ENCODE measurements around the gene ITCH. TPM values are rescaled to one million over a fixed set of nuclear protein-coding genes. Genes with fewer than 3 reads are reported as not detected.
A peak's percentile ranks its signal among the peaks of the same experiment; 100 is the strongest.
"Not testable (repeated sequence)": the region's sequence is repeated elsewhere in the genome, so short reads cannot be mapped to it uniquely, and the experiment has no call there.

Gene ITCH
- total RNA-seq, 4 donors from 2014 or later = 35.2 to 82.8 (median 65.3) TPM

GRCh38 chr20:34389206-34389953 is 26.3 kb downstream of the ITCH start:
- H3K4me3 ChIP-seq = no peak overlapping the region
- peaks cover 0 to 3% (median 1%) of the 10 kb centered on the region in 4 donors for H3K36me3 ChIP-seq
- H3K9me3 ChIP-seq = no peaks in the 10 kb centered on the region
- intact Hi-C loops (cut with DNase I; ENCODE audit: low total_unique reads) (no loop called here), in situ Hi-C loops (cut with MboI; ENCODE audit: low pct_ligation_motif_present in 1 of 4, low pct_unique_long_range_greater_than_20kb in 1 of 4, low sequenced_read_pairs in 3 of 4) (no loop called here)
- no peaks in the 10 kb centered on the region for H3K27me3 ChIP-seq
- no peak overlapping the region for H3K27ac ChIP-seq
- TF ChIP-seq POLR2A (IDR thresholded peaks at IDR 0.05) (no peak), CTCF (IDR thresholded peaks at IDR 0.05) (no peak), EP300 (IDR thresholded peaks at IDR 0.05; ENCODE audit: low read depth) (no peak), POLR2AphosphoS5 (IDR thresholded peaks at IDR 0.05) (no peak)
- peaks cover 14 to 63% (median 32%) of the 10 kb centered on the region in 4 donors for H3K4me1 ChIP-seq
- WGBS, 2 donors (ENCODE audit: low coverage in 1 of 2) = 42 to 73% methylated on average over 2 of the region's 2 CpGs
- no peak for DNase-seq

GRCh38 chr20:34389954-34390555 is 27.0 kb downstream of the ITCH start:
- H3K27ac ChIP-seq = peak overlapping the region in 1 of 4 donors; percentile 11
- peaks cover 14 to 59% (median 32%) of the 10 kb centered on the region in 4 donors for H3K4me1 ChIP-seq
- no peak for DNase-seq
- no peaks in the 10 kb centered on the region for H3K27me3 ChIP-seq
- 94 to 100% methylated on average over 1 to 3 of the region's 3 CpGs for WGBS, 2 donors (ENCODE audit: low coverage in 1 of 2)
- intact Hi-C loops (cut with DNase I; ENCODE audit: low total_unique reads) (no loop called here), in situ Hi-C loops (cut with MboI; ENCODE audit: low pct_ligation_motif_present in 1 of 4, low pct_unique_long_range_greater_than_20kb in 1 of 4, low sequenced_read_pairs in 3 of 4) (no loop called here)
- no peak for TF ChIP-seq POLR2AphosphoS5 (IDR thresholded peaks at IDR 0.05)
- TF ChIP-seq EP300 (IDR thresholded peaks at IDR 0.05; ENCODE audit: low read depth) = no peak
- no peak for TF ChIP-seq POLR2A (IDR thresholded peaks at IDR 0.05)
- TF ChIP-seq CTCF (IDR thresholded peaks at IDR 0.05) = no peak
- no peak overlapping the region for H3K4me3 ChIP-seq
- H3K9me3 ChIP-seq = no peaks in the 10 kb centered on the region
- peaks cover 0 to 8% (median 1%) of the 10 kb centered on the region in 4 donors for H3K36me3 ChIP-seq

GRCh38 chr20:34396408-34396807 is 33.3 kb downstream of the ITCH start:
- in situ Hi-C loops (cut with MboI; ENCODE audit: low pct_ligation_motif_present in 1 of 4, low pct_unique_long_range_greater_than_20kb in 1 of 4, low sequenced_read_pairs in 3 of 4) (no loop called here), intact Hi-C loops (cut with DNase I; ENCODE audit: low total_unique reads) (no loop called here)
- no peak overlapping the region for H3K4me3 ChIP-seq
- no peaks in the 10 kb centered on the region for H3K27me3 ChIP-seq
- TF ChIP-seq EP300 (IDR thresholded peaks at IDR 0.05; ENCODE audit: low read depth) (no peak), CTCF (IDR thresholded peaks at IDR 0.05) (no peak), POLR2AphosphoS5 (IDR thresholded peaks at IDR 0.05) (no peak), POLR2A (IDR thresholded peaks at IDR 0.05) (no peak)
- no peaks in the 10 kb centered on the region for H3K9me3 ChIP-seq
- peaks cover 0 to 26% (median 1%) of the 10 kb centered on the region in 4 donors for H3K36me3 ChIP-seq
- no peak for DNase-seq
- WGBS, 2 donors (ENCODE audit: low coverage in 1 of 2) = 82 to 89% methylated on average over 2 to 5 of the region's 5 CpGs
- peaks cover 0 to under 1% (median 0%) of the 10 kb centered on the region in 4 donors for H3K4me1 ChIP-seq
- no peak overlapping the region for H3K27ac ChIP-seq

- no peak for DNase-seq
- H3K9me3 ChIP-seq = no peaks in the 10 kb centered on the region
- no peak overlapping the region for H3K27ac ChIP-seq
- H3K36me3 ChIP-seq = peaks cover 0 to 26% (median 1%) of the 10 kb centered on the region in 4 donors
- no peak overlapping the region for H3K4me3 ChIP-seq
- no peak for TF ChIP-seq POLR2A (IDR thresholded peaks at IDR 0.05)
- TF ChIP-seq EP300 (IDR thresholded peaks at IDR 0.05; ENCODE audit: low read depth) = no peak
- no peak for TF ChIP-seq POLR2AphosphoS5 (IDR thresholded peaks at IDR 0.05)
- no peak for TF ChIP-seq CTCF (IDR thresholded peaks at IDR 0.05)
- in situ Hi-C loops (cut with MboI; ENCODE audit: low pct_ligation_motif_present in 1 of 4, low pct_unique_long_range_greater_than_20kb in 1 of 4, low sequenced_read_pairs in 3 of 4) (no loop called here), intact Hi-C loops (cut with DNase I; ENCODE audit: low total_unique reads) (no loop called here)
- peaks cover 0 to 5% (median 3%) of the 10 kb centered on the region in 4 donors for H3K4me1 ChIP-seq
- H3K27me3 ChIP-seq = no peaks in the 10 kb centered on the region
- WGBS, 2 donors (ENCODE audit: low coverage in 1 of 2) = 94 to 97% methylated on average over 5 to 9 of the region's 9 CpGs
Measured at GRCh38 chr20:34397096-34397495, 34.0 kb downstream of the ITCH start.

GRCh38 chr20:34400776-34401175 is 37.7 kb downstream of the ITCH start:
- H3K27me3 ChIP-seq; H3K9me3 ChIP-seq; H3K27ac ChIP-seq; in situ Hi-C loops (cut with MboI; ENCODE audit: low pct_ligation_motif_present in 1 of 4, low pct_unique_long_range_greater_than_20kb in 1 of 4, low sequenced_read_pairs in 3 of 4); intact Hi-C loops (cut with DNase I; ENCODE audit: low total_unique reads); DNase-seq; H3K4me3 ChIP-seq: not testable (repeated sequence)
- Histone ChIP-seq H3K4me1 (peaks cover 6 to 28% (median 7%) of the 10 kb centered on the region in 4 donors), H3K36me3 (peaks cover 0 to 23% (median 0%) of the 10 kb centered on the region in 4 donors)
- 85 to 98% methylated on average over 5 to 6 of the region's 6 CpGs for WGBS, 2 donors (ENCODE audit: low coverage in 1 of 2)

Measured in transverse colon (tissue), 4 donors.